Stimulated activated CD4-positive, alpha-beta T cell treated with anti-CD3 and anti-CD28 coated beads, Interleukin-1b, Interleukin-23, amount 100 ng/mL, for 4 hours (primary cell): ENCODE data around the gene CCND1.

Experiments used
- DNase-seq, 2 donors: peaks; one replicate each; pipeline ENCODE4 v3.0.0-alpha.2; 2020; ENCODE audit warnings: low read depth in 2 of 2

The CCND1 gene

DNA sequence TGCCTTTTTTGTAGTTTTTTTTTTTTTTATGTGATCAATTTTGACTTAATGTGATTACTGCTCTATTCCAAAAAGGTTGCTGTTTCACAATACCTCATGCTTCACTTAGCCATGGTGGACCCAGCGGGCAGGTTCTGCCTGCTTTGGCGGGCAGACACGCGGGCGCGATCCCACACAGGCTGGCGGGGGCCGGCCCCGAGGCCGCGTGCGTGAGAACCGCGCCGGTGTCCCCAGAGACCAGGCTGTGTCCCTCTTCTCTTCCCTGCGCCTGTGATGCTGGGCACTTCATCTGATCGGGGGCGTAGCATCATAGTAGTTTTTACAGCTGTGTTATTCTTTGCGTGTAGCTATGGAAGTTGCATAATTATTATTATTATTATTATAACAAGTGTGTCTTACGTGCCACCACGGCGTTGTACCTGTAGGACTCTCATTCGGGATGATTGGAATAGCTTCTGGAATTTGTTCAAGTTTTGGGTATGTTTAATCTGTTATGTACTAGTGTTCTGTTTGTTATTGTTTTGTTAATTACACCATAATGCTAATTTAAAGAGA, 12.5 kb downstream of the CCND1 start:
- DNase-seq: no peak

DNA sequence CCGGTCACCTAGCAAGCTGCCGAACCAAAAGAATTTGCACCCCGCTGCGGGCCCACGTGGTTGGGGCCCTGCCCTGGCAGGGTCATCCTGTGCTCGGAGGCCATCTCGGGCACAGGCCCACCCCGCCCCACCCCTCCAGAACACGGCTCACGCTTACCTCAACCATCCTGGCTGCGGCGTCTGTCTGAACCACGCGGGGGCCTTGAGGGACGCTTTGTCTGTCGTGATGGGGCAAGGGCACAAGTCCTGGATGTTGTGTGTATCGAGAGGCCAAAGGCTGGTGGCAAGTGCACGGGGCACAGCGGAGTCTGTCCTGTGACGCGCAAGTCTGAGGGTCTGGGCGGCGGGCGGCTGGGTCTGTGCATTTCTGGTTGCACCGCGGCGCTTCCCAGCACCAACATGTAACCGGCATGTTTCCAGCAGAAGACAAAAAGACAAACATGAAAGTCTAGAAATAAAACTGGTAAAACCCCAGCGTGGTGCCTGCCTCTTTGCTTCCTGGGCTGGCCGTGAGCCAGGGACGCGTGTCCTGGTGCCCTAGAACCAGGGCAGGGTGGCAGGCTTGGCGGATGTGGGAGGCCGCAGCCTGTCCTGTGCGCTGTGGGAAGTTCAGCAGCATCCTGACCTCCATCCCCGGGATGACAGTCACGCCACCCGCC, 13.2 kb downstream of the CCND1 start:
- no peak for DNase-seq

DNA sequence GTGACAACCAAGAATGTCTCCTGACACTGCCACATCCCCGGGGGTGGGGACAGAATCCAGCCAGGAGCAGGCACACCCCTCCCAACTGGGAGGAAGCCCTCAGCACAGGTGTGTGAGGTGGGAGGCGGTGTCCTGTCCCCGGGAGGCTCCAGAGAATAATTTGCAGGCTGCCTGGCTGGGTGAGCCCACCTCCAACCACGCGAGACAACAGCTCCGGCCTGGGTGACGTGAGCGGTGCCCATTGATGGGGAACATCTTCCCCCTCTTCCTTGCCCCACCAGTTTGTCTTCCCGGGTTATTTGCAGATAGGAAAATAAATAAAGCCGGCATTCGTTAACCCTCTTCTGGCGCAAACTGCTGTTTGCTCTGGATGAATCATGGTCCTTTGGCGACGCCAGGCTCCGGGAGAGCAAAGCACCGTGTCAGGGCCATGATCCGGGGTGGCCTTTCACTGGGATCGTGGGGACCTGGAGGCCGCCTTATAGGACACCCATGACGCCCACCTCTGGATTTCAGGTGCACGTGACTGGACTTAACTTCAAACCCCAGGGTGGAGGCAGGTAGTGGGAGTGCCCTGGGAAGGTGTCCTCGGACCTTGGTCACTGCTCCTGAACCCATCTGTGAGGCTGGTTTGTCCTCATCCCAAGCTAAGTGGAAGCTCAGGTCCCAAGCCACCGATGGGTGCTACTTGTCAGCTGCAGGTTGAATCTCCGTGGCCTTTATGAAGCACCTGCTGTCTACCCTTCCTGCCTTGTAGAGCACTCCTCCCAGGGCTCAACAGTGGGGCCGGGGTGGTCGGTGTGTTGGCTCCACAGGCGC, 13.9 kb downstream of the CCND1 start:
- DNase-seq: no peak

DNA sequence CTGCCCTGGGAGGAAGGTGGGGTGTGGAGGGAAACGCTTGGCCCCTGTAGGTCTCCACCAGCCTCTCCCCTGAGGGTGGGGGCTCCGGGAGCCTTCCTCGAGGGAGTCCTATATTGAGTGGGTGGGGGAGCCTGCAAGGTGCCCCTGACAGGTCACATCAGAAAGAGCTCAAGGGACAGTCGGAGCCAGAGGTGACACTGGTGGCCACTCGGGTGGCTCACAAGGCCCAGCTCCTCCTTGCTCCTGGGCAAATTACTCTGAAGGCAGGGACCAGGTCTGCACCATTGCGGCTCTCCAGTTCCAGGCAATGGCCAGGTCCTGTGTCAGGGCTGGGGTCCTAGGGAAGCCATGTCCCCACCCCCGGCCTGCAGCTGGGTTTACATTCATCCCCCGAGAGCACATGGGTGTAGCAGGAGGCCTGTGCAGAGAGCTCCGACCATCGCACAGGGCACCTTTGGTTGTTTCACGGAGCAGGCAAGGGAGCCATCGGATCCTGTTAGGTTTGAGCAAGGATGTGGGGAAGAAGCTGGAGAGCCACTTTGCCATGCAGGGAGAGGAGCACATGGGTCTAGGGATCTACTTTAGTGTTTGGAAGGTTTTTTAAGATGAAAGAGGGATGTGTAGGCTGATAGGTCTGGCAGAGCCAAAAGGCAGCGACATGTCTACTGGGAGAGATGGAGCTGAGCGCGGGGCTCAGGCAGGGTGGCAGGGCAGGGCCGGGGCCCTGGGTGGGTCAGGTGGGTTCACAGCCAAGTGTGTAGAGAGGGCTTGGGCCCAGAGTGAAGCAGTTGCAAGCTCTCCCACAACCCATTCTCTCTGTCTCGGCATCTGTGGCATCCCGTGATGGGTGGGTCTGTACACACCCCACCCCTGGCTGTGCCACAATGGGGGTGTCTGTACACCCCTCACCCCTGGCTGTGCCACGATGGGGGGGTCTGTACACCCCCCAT, 14.8 kb downstream of the CCND1 start:
- no peak for DNase-seq

DNA sequence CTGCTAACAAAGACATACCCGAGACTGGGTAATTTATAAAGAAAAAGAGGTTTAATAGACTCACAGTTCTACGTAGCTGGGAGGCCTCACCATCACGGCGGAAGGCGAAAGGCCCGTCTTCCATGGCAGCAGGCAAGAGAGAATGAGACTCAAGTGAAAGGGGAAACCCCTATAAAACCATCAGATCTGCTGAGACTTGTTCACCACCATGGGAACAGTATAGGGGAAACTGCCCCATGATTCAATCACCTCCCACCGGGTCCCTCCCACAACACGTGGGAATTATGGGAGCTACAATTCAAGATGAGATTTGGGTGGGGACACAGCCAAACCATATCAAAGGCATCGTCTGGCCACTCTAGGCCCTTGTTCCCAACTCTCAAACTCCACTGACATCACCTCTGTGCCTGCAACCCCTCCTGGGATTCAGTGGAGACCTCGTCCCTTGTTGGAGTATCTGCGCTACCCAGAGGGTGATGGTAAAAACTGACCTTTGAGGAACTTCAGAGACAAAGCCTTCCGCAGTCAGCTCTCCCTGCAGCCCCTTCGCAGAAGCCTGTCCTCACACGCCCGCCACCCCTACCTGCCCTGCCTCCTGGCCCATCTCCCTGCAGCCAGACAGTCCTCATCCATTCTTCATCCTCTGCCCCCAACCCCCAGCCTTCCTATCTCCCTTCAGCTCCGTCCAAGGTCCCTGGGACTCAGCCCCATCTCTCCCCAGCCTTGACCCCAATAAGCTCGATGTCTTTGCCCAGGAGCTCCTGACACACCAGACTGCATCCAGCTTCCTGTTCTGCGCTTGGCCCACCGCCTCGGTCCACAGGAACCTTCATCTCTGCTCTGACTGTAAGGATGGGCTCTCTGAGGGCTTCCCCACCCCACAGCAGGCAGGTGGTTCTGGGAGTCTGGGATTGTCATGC, 15.8 kb downstream of the CCND1 start:
- DNase-seq: no peak

DNA sequence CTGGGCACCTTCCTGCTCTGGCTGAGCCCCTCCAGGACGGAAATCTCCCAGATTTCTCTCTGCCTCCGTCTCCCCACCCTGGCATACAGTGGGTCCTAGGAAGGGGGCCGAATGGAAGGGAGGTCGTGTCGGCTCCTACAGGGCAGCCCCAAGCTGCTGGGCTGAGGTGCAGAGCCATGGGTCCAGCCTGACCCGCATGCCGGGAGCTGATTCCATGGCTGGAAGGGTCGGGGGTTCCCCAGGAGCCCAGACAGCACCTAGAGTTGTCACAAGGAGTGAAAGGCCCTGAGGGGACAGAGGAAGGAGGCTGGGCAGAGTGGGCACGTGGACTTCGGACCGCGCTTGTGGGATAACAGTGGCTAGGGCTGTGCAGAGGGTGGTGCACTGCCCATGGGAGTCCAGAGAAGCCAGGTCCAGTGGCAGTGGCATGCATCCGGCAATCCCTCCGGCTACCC, 16.5 kb downstream of the CCND1 start:
- DNase-seq: no peak

DNA sequence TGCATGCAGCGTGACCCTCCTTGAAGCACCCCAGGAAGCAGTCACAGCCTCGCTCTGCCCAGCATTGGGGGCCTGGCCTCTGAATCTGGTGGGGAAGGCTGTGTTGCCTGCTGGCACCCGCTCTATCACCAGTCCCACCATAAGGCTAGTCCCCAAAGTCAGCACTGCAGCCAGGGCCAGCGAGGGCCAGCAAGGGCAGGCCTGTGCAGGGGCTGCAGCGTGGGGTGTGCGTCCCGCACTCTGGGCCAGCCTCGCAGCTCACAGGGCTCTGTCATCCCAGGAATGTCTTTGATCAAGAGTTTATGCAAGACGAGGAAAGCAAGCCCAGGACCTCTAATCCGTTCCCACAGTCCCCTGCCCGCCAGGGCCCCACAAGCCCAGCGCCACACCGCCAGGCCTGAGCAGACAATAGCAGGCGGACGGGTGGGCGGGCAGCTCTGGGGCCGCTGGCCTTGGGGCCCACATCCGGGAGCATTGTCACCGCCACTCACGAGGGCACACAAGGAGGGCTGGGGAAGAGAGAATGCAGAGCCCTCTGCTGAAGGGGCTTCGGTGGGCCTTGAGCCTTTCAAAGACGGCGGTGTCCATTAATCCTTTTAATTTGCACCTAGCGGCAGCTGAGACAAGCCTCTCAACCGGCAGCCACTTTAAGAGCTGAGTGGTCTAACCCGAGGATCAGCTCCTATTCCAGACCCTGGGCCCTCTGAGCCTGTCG, 17.1 kb downstream of the CCND1 start:
- DNase-seq: no peak

DNA sequence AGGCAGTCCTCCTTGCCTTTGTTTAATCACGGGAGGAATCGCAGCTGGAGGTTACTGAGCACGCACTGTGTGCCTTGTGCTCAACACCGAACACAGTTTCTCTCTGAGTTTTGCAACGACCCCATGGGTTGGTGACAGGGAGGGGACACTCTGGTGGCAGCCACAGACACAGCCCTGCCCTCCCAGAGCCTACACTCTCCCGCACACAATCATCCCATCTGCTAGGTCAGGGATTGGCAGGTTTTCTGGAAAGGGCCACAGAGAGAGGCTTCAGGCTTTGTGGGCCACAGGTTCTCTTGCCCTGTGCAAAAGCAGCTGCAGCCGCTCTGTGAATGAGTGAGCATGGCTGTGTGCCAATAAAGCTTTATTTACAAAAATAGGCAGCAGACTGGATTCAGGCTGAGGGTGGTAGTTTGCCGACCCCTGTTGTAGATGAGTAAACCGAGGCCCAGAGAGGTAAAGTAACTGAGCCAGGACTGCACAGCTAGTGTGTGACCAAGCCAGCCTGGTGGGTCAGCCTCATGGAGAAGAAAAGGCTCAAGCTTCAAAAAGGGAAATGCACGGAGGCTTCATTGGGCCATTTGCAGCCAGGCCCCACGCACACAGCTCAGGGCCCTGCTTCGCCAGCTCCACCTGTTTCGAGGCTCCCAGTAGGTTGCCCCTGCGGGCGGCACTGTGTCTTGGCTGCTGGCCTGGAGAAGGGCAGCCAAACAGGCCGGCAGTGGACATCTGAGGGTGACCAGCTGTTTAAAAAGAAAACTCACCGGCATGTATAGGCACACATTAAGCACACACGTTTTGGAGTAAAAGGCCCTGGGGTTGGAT, 17.9 kb downstream of the CCND1 start:
- DNase-seq: no peak

DNA sequence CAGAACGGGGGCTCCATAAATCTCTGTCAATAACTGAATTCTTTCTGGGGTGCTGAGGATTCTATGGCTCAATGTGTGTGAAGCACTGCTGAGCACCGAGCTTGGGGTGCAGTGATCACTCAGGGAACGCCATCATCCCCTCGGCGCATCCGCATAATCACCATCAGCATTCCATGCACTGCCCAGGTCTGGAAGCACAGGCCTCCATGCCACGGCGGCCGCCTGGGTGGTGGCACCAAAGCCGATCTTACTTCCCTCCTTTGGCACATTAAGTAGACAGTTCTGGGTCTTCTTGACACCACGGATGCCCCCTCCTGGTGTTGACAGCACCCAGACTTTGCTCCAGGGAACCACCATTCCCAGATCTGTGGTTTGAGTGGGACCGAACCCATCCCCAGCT, 18.6 kb downstream of the CCND1 start:
- no peak for DNase-seq

DNA sequence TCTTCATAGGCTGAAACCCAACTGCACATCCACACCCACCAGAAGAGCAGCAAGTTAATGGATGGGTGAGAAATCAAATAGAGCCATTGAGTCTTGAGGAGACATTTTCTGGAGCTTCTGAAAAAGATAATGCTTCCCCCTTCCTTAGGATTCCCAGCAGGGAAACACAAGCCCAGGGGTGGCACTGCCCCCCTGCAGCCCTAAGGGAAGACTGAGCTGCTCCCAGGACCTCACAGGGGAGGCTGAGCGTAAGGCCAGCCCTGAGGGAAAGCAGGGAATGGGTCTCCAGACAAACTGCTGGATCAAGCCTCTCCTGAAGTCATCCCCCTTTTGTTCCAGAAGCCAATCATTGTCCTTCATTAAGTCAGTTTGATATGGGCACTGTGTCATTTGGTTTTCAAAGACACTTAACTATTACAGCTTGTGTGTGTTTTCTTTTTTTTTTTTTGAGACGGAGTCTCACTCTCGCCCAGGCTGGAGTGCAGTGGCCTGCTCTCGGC, 19.1 kb downstream of the CCND1 start:
- no peak for DNase-seq

DNA sequence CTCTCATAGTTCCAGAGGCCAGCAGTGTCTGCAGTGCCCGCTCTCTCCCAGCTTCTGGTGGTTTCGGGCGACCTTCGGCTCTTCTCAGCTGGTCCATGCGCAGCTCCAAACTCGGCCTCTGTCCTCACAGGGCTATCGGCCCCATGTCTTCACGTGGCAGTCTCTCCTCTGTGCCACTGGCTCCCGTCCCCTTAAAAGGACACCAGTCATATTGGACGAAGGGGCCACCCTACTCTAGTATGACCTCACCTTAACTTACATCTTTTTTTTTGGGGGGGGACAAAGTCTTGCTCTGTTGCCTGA, 20.4 kb downstream of the CCND1 start:
- DNase-seq: no peak

DNA sequence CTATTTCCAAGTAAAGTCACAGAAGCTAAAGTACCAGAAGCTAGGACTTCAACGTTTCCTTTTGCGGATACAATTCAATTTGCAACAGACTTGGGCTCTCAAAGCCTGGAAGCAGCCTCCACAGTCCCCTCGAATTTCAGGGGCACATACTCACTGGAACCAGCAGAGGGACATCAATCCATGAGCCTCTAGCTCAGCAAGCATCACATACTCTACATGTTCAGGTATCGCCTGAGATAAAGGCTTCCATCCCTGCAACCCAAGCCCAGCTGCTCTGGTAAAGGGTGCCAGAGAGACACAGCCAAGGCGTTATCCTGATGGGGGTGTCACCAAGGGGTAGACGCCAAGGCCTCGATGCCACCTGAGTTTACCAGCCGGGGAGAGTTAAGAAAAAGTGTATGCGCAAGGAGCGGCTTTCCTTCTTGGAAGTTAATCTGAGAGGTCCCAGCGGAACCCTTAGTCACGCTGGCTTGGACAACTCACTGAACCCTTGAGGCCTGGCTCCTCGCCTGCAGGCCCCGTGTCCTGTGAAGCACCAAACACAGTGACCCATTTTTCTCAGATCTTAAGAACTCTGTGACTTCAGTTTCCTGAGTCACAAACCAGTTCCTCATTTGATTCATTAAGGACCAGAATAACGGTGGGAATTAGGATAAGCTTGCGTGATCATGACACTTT, 21.2 kb downstream of the CCND1 start:
- DNase-seq: no peak

DNA sequence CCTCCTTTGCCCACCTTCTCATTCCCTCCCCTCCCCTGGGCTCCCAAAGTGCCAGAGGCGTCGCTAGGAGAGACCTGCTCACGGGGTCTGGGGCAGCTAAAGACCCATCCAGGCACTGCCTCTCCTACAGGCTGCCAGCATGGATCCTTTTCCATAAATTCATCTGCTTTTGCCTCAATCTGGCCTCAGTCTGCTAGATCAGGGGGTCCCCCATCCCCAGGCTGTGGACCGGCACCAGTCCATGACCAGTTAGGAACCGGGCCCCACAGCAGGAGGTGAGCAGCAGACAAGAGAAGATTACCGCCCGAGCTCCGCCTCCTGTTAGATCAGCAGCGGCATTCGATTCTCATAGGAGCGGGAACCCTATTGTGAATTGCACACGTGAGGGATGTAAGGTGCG, 21.9 kb downstream of the CCND1 start:
- DNase-seq: no peak

DNA sequence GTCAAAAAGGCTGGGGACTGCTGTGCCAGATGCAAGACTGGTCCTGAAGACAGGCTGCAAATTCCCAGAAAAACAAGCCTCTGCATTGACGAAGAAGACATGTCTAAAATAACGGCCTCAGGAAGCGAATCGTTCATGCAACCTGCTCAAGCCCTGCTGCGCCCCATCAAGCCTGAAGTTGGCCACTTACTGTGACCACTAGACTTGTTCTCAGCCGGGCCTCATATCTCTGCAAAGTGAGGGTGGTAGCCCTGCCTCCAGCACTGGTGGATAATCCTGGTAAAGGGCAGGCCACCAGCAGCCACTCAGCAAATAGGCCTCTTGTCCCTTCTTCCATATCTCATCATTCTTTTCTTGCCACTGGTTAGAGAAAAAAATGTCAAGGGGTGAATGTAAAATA, 22.4 kb downstream of the CCND1 start:
- no peak for DNase-seq

DNA sequence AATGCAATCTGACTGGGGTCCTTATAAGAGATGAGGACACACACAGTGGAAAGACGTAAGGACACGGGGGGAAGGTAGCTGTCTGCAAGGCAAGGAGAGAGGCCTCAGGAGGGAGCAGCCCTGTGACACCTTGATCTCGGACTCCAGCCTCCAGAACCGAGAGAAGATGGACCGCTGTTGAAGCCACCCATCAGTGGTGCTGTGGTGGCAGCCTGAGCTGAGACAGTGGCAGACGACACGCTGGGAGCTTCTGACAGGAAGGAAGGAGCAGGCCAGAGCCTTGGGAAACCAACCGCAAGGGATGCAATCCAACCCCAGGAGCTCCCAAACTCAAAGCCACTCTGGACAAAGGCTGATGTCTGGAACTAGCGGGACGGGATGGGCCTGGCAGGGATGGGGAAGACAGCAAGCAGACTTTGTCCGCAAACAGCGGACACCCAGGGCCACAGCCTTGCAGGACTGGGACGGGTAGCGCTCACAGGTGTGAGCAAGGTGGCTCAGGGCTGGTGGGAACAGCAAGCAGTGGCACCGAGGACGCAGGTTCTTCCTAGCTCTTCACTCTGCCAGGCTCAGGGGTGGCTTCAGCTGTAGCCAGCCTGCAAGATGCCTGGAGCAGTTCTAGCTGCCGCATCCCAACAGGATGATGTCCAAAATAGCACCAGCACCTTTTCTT, 23.3 kb downstream of the CCND1 start:
- DNase-seq: no peak

DNA sequence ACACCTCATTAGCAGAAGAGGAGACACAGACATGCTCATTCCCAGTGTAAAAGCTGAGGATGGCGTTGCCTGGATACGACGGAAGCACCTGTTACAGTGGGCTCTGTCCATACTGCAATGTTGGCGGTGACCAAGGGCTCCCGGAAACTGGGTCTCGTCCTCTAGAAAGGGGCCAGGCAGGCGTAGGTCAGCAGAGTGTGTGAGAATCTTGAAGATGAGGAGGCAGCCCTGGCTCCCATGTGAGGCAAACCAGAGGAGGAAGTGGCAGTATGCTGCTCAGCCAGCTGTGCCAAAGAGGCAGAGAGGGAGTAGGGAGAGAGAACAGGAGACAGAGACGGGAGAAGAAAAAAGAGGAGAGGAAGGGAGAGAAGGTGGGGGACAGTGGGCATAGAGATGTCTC, 23.9 kb downstream of the CCND1 start:
- no peak for DNase-seq

DNA sequence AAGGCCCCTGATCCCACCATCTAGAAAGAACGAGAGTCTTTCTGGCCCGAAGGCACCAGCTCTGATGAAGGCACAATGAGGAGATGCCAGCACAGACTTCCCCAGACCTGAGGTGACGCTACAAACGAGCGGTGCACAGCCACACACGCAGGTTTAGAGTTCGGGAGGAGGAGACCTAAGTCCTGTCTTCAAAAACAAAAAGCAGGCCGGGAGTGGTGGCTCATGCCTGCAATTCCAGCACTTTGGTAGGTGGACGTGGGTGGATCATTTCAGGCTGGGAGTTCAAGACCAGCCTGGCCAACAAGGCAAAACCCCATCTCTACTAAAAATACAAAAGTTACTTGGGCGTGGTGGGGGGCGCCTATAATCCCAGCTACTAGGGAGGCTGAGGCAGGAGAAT, 24.7 kb downstream of the CCND1 start:
- no peak for DNase-seq

DNA sequence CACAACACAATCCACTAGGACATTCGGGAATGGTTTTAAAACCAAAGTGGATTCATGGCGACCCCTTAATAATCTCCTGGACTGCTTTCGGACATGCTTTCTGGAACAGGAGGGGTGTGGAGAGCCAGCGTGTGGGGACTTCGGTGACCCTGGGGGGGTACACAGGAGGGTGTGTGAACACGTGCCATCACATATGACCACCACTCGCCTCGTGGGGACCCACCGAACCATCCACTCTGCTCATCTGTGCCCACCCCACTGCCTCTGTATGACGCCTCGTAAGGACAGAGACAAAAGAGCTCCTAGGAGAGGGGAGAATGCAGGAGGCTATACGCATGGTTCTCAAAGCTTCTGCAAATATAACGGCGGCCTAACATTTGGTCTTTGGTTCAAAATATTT, 25.3 kb downstream of the CCND1 start:
- no peak for DNase-seq
